22Rv1 (cell line): ENCODE results near the gene KLHDC8A.

Source experiments
- ZFX ChIP-seq: fragments of 450-650 bp; IDR thresholded peaks from 2 replicates; pipeline ENCODE4 v1.6.1; 2017; ENCODE audit warnings: antibody characterized with exemption, borderline replicate concordance
- TF ChIP-seq, protein P1 (sequence below): fragments of 450-650 bp; IDR thresholded peaks from 2 replicates; pipeline ENCODE4 v1.5.1; 2017; ENCODE audit warnings: mild to moderate bottlenecking

DNA sequence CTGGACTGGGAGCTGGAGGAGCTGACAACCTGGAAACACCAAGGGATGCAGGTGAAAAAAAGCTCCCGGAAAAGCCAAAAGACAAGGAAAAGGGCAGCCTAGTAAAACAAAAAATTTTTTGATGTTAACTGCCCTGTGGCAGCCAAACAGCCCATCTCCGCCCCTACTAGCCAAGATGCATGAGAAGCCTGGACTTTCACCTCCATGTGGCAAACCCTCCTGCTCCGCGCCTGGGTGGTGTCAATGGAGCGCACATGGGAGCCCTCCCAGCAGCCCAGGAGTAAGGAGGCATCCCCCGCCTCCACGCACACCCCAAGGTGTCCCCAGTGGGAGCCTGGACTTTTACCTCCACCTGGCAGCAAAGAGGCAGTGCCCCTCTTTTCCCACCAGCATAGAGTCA is 34.7 kb upstream of the KLHDC8A start:
- TF ChIP-seq, protein P1, sequence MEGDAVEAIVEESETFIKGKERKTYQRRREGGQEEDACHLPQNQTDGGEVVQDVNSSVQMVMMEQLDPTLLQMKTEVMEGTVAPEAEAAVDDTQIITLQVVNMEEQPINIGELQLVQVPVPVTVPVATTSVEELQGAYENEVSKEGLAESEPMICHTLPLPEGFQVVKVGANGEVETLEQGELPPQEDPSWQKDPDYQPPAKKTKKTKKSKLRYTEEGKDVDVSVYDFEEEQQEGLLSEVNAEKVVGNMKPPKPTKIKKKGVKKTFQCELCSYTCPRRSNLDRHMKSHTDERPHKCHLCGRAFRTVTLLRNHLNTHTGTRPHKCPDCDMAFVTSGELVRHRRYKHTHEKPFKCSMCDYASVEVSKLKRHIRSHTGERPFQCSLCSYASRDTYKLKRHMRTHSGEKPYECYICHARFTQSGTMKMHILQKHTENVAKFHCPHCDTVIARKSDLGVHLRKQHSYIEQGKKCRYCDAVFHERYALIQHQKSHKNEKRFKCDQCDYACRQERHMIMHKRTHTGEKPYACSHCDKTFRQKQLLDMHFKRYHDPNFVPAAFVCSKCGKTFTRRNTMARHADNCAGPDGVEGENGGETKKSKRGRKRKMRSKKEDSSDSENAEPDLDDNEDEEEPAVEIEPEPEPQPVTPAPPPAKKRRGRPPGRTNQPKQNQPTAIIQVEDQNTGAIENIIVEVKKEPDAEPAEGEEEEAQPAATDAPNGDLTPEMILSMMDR: no peak
- TF ChIP-seq ZFX: no peak
